GM23248 (cell line): ENCODE results near the gene AP5B1.

Experiments used
- EZH2 ChIP-seq: fragments of 200-600 bp; sonication (generic); IDR thresholded peaks from 2 replicates; pipeline ENCODE4 v1.6.1; 2018; ENCODE audit warnings: antibody characterized with exemption, mild to moderate bottlenecking; ENCODE audit not compliant: insufficient read depth, poor library complexity, severe bottlenecking
- EZH2phosphoT487 ChIP-seq: fragments of 200-600 bp; sonication (generic); IDR thresholded peaks from 2 replicates; pipeline ENCODE4 v1.6.1; 2018; ENCODE audit warnings: antibody characterized with exemption, moderate library complexity, mild to moderate bottlenecking, low read depth; ENCODE audit not compliant: insufficient read depth

GRCh38 chr11:65792456-65792855 lies 11.7 kb upstream of the AP5B1 start:
- no peak for TF ChIP-seq EZH2
- TF ChIP-seq EZH2phosphoT487, result no peak
